ENCODE results near the gene PTTG1. TPM values are rescaled to one million over a fixed set of nuclear protein-coding genes. Genes with fewer than 3 reads are reported as not detected.
A peak's percentile ranks its signal among the peaks of the same experiment; 100 is the strongest.

PTTG1 gene
- total and polyA plus RNA-seq, 9 of the 15 experiments (the other 6 are each of a cell fraction or from before 2014, with no cell fraction given): 193 to 1,088 (median 349) TPM

- TF ChIP-seq ZNF280A (IDR thresholded peaks at IDR 0.05; ENCODE audit: low read depth, partially characterized antibody) (no peak), SRF (CRISPR knock-in tag; IDR thresholded peaks at IDR 0.05) (no peak), RBM14 (IDR thresholded peaks at IDR 0.05; ENCODE audit: borderline replicate concordance, insufficient read depth, low read depth, low read length) (no peak), FOS (IDR thresholded peaks at IDR 0.05; ENCODE audit: extremely low read depth, insufficient read length) (no peak), SMARCE1 (IDR thresholded peaks at IDR 0.05) (peak; percentile 40; the same call in 1 of the 2 replicates), RFX5 (IDR thresholded peaks at IDR 0.05; ENCODE audit: low read depth, low read length) (no peak), ZNF239 (CRISPR knock-in tag; IDR thresholded peaks at IDR 0.05) (no peak), BMI1 (IDR thresholded peaks at IDR 0.05; ENCODE audit: low read length) (no peak), SPI1 (IDR thresholded peaks at IDR 0.05; ENCODE audit: borderline replicate concordance, low read depth, low read length) (no peak), ZZZ3 (IDR thresholded peaks at IDR 0.05) (no peak), PRPF4 (IDR thresholded peaks at IDR 0.05; ENCODE audit: insufficient read depth, low read depth, low read length, poor library complexity, severe bottlenecking) (no peak), KLF1 (tag; IDR thresholded peaks at IDR 0.05) (no peak), ZNF347 (CRISPR knock-in tag; IDR thresholded peaks at IDR 0.05; ENCODE audit: low read depth) (no peak), ZBTB12 (CRISPR knock-in tag; IDR thresholded peaks at IDR 0.05) (no peak), ZBTB49 (CRISPR knock-in tag; IDR thresholded peaks at IDR 0.05; ENCODE audit: borderline replicate concordance) (no peak), MXD1 (CRISPR knock-in tag; IDR thresholded peaks at IDR 0.05; ENCODE audit: borderline replicate concordance, poor library complexity, severe bottlenecking) (no peak), TCF7L2 (IDR thresholded peaks at IDR 0.05; ENCODE audit: low read depth, low read length) (no peak), MITF (IDR thresholded peaks at IDR 0.05) (no peak), CAMTA2 (CRISPR knock-in tag; conservative IDR thresholded peaks at IDR 0.05) (no peak), NR2F6 (CRISPR knock-in tag; IDR thresholded peaks at IDR 0.05) (no peak), GTF2A2 (tag; IDR thresholded peaks at IDR 0.05) (no peak), FIP1L1 (IDR thresholded peaks at IDR 0.05; ENCODE audit: low read depth, low read length, poor library complexity, severe bottlenecking) (no peak)
These were observed at the start of gene PTTG1 (continued) for GRCh38 chr5:160421625-160422258.

Measured in K562 (cell line).